RCC 7860 (cell line): ENCODE data around the gene BRICD5.
A peak's percentile ranks its signal among the peaks of the same experiment; 100 is the strongest.
"Not testable (repeated sequence)": the region's sequence is repeated elsewhere in the genome, so short reads cannot be mapped to it uniquely, and the experiment has no call there.

ENCODE experiments used
- DNase-seq: peaks from one replicate; pipeline ENCODE4 v3.0.0-alpha.2; 2015; ENCODE audit warnings: low spot score
- FAIRE-seq: peaks from 2 replicates; lab custom pipeline; 2012; peaks lifted over from hg19 to GRCh38; lab: Jason Lieb, UNC

The BRICD5 gene

GRCh38 chr16:2210386-2211365 lies at the start of gene BRICD5:
TSS of gene BRICD5 (minus strand) at chr16:2210863. CDS start at chr16:2210833, 30 bp downstream.
- no peak for DNase-seq
- no peak for FAIRE-seq

- DNase-seq (no peak), FAIRE-seq (no peak)
These were observed 49.6 kb upstream of the BRICD5 start for GRCh38 chr16:2260250-2260649.

- FAIRE-seq, DNase-seq: not testable (repeated sequence)
These were observed 47.9 kb upstream of the BRICD5 start for GRCh38 chr16:2258530-2258929.

- DNase-seq (no peak), FAIRE-seq (no peak)
These were observed 47.1 kb upstream of the BRICD5 start for GRCh38 chr16:2257726-2258125.

GRCh38 chr16:2256531-2257140 lies 46.0 kb upstream of the BRICD5 start:
- FAIRE-seq: no peak
- DNase-seq: no peak

GRCh38 chr16:2253293-2253692 lies 42.6 kb upstream of the BRICD5 start:
- FAIRE-seq (no peak), DNase-seq (no peak)

GRCh38 chr16:2252806-2253148 lies 42.1 kb upstream of the BRICD5 start:
- peak; percentile 30 for DNase-seq
- FAIRE-seq: no peak

- peak; percentile 85 for FAIRE-seq
- peak; percentile 94 for DNase-seq
These were observed 40.8 kb upstream of the BRICD5 start, which contains the start of gene ECI1 for GRCh38 chr16:2251296-2252111. TSS of gene ECI1 (minus strand) at chr16:2251587. CDS start at chr16:2251566, 21 bp downstream.

GRCh38 chr16:2250652-2251295 lies 40.1 kb upstream of the BRICD5 start:
- FAIRE-seq (no peak), DNase-seq (peak; percentile 35)

- no peak for DNase-seq
- no peak for FAIRE-seq
These were observed 35.7 kb upstream of the BRICD5 start for GRCh38 chr16:2246301-2246885.

- no peak for DNase-seq
These were observed 34.5 kb upstream of the BRICD5 start for GRCh38 chr16:2244926-2245795.

GRCh38 chr16:2244301-2244700 lies 33.6 kb upstream of the BRICD5 start:
- no peak for FAIRE-seq

More at GRCh38 chr16:2244926-2245795, 34.5 kb upstream of the BRICD5 start:
- FAIRE-seq: no peak

GRCh38 chr16:2243781-2244180 lies 33.1 kb upstream of the BRICD5 start:
- FAIRE-seq: no peak
- no peak for DNase-seq

More at GRCh38 chr16:2244301-2244700, 33.6 kb upstream of the BRICD5 start:
- DNase-seq: no peak

- FAIRE-seq (no peak), DNase-seq (no peak)
These were observed 32.4 kb upstream of the BRICD5 start for GRCh38 chr16:2243031-2243528.

GRCh38 chr16:2242598-2242997 lies 31.9 kb upstream of the BRICD5 start:
- DNase-seq: no peak
- no peak for FAIRE-seq

GRCh38 chr16:2240331-2240730 lies 29.7 kb upstream of the BRICD5 start:
- not testable (repeated sequence) for DNase-seq, FAIRE-seq

GRCh38 chr16:2238838-2239675 lies 28.4 kb upstream of the BRICD5 start:
- DNase-seq (no peak), FAIRE-seq (no peak)
